Activated CD8-positive, alpha-beta memory T cell treated with anti-CD3 and anti-CD28 coated beads for 36 hours (primary cell): ENCODE data around the gene MEAF6. TPM values are rescaled to one million over a fixed set of nuclear protein-coding genes. Genes with fewer than 3 reads are reported as not detected.
"Not testable (repeated sequence)": the region's sequence is repeated elsewhere in the genome, so short reads cannot be mapped to it uniquely, and the experiment has no call there.

ENCODE experiments used
- CTCF ChIA-PET: fragments of 350-600 bp; sonication (Branson Sonifier 250); formaldehyde crosslinking; loops from one replicate; lab custom pipeline; 2021; ENCODE audit warnings: antibody characterized with exemption; lab: Charles Lee
- POLR2A ChIA-PET: fragments of 350-600 bp; sonication (Branson Sonifier 250); formaldehyde crosslinking; loops from one replicate; lab custom pipeline; 2021; ENCODE audit warnings: antibody characterized with exemption; lab: Charles Lee
- total RNA-seq, 2 experiments: library from RNA; stranded (reverse); gene quantifications; one replicate each; pipeline ENCODE4 v1.2.3, GENCODE V29; 2021

The MEAF6 gene
- total RNA-seq, 2 experiments from 2014 or later = 89.8 to 90.5 TPM

DNA sequence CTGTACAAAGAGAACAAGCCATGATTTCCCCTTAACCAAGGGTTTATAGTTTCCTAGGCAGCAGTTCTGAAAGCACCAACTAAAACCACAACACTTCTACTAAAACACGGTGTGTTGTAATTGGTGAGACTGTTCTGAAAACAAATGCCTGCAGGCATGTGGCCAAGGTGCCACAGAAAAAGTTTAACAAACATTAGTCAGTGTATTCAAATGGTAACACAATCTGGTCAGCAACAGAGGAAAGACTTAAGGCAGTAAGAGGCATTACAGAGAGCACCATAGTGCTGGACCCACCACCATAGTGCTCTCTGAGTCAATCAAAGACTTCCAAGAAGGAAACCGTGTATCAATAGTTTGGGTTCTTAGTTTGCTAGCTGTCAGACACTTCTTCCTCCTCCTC lies 22.8 kb upstream of the MEAF6 start:
- POLR2A ChIA-PET = no interaction called here
- CTCF ChIA-PET = no interaction called here

DNA sequence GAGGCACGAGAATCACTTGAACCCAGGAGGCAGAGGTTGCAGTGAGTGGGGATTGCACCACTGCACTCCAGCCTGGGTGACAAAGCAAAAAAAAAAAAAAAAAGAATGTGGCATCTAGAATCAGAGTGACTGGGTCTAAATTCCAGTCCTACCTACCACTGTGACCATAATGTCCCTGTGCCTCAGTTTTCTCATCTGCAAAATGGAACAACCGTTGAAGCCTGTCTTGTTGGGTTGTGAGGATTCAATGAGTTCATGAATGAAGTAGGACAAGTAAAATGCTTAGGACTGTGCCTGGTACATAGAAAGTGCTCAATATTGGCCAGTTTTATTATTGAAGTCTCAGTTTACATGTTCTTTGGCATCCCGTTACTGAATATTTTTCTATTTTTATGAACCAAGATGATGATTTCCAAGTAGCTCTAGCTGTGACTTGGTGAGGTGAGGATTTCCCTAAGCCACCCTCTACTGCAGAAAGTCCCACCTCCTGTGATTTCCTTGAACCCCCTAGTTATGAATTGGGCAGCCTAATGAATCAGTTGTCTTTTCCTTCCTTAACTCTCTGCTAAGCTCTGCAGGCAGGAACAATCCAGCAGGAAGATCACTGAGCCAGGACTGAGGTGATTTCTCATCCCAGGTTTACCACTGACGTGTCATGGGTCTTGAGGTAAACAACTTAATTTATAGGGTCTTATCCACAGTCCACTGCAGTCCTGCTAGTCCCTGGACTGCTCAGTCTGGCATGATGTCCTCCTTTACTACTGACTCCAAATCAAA lies 18.9 kb upstream of the MEAF6 start:
- ChIA-PET CTCF (no interaction called here), POLR2A (no interaction called here)

DNA sequence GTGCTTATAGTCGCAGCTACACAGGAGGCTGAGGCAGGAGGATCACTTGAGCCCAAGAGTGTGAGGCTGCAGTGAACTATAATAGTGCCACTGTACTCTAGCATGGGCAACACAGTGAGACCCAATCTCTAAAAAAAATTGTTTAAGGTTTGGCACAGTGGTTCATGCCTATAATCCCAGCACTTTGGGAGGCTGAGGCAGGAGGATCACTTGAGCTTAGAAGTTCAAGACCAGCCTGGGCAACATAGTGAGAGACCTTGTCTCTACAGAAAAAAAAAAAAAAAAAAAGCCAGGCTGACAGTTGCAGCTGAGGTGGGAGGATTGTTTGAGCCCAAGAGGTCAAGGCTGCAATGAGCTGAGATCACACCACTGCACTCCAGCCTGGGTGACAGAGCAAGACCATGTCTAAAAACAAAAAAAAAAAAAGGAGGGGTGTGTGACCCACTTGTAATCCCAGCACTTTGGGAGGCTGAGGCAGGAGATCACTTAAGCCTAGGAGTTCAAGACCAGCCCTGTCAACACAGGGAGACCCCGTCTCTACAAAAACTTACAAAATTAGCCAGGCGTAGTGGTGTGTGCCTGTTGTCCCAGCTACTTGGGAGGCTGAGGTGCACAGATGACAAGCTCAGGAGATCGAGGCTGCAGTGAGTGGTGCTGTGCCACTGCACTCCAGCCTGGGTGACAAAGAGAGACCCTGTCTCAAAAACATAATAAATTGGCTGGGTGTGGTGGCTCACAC lies 18.0 kb upstream of the MEAF6 start:
- POLR2A ChIA-PET = not testable (repeated sequence)
- CTCF ChIA-PET = interaction anchor here (0.7 kb wide), 1 partner anchor 1286 kb away, joined by 3 read pairs; no protein-coding TSS in a partner anchor

DNA sequence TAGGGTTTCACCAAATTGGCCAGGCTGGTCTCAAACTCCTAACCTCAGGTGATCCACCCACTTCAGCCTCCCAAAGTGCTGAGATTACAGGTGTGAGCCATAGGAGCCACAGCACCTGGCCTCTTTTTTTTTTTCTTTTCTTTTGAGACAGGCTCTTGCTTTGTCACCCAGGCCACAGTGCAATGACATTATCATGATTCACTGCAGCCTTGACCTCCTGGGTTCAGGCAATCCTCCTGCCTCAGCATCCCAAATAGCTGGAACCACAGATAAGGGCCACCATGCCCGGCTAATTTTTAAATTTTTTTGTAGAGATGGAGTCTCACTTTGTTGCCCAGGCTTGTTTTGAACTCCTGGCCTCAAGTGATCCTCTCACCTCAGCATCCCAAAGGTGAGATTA lies 15.3 kb upstream of the MEAF6 start:
- CTCF ChIA-PET, POLR2A ChIA-PET: not testable (repeated sequence)

DNA sequence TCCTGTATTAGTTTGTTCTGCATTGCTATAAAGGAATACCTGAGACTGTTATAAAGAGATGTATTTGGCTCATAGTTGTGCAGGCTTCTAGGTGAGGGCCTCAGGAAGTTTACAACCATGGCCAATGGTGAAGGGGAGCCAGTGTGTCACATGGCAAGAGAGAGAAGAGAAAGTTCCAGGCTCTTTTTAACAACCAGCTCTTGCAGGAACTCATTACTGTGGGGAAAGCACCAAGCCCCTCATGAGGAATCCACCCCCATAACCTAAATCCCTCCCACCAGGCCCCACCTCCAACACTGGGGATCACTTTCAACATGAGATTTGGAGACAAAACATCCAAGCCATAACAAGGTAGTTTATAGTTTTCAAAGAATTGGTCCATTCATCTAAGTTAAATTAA lies 5.0 kb upstream of the MEAF6 start:
- ChIA-PET POLR2A (interaction anchor here (0.8 to 1.6 kb wide), 3 partner anchors 44 to 171 kb away, joined by 3 to 8 read pairs (median 5); partner anchors contain the start of gene ZC3H12A), CTCF (no interaction called here)

DNA sequence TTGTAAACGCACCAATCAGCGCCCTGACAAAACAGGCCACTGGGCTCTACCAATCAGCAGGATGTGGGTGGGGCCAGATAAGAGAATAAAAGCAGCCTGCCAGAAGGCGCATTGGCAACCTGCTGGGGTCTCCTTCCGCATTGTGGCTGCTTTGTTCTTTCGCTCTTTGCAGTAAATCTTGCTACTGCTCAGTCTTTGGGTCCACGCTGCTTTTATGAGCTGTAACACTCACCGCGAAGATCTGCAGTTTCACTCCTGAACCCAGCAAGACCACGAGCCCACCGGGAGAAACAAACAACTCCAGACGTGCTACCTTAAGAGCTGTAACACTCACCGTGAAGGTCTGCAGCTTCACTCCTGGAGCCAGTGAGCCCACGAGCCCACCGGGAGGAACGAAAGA lies 4.4 kb upstream of the MEAF6 start:
- POLR2A ChIA-PET = interaction anchor here (0.8 to 1.6 kb wide), 4 partner anchors 32 to 171 kb away, joined by 3 to 8 read pairs (median 4); partner anchors contain the start of gene ZC3H12A
- CTCF ChIA-PET = not testable (repeated sequence)

DNA sequence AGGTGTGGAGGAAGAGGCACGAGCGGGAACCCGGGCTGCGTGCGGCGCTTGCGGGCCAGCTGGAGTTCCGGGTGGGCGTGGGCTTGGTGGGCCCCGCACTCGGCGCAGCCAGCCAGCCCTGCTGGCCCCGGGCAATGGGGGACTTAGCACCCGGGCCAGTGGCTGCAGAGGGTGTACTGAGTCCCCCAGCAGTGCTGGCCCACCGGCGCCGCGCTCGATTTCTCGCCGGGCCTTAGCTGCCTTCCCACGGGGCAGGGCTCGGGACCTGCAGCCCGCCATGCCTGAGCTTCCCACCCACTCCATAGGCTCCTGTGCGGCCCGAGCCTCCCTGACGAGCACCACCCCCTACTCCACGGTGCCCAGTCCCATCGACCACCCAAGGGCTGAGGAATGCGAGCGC lies 3.7 kb upstream of the MEAF6 start:
- POLR2A ChIA-PET = interaction anchor here (1.3 kb wide), 1 partner anchor 43 kb away, joined by 8 read pairs; the partner anchor contains the start of gene ZC3H12A
- CTCF ChIA-PET = not testable (repeated sequence)

DNA sequence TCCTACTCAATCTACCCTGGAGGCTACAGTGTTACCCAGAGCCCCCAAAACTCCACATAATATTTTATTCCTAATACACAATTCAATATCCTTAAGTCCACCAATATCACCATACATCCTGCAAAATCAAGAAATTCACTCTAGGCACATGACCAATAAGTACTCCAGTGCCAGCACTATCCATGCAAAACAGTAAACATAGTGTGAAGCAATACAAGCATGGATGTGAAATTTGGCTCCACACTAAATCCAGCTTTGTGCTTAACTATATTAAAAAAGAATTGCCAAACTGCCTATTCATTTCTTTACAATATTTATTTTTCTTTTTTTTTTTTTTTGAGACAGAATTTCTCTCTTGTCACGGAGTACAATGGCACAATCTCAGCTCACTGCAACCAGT lies 3.0 kb upstream of the MEAF6 start:
- POLR2A ChIA-PET = no interaction called here

DNA sequence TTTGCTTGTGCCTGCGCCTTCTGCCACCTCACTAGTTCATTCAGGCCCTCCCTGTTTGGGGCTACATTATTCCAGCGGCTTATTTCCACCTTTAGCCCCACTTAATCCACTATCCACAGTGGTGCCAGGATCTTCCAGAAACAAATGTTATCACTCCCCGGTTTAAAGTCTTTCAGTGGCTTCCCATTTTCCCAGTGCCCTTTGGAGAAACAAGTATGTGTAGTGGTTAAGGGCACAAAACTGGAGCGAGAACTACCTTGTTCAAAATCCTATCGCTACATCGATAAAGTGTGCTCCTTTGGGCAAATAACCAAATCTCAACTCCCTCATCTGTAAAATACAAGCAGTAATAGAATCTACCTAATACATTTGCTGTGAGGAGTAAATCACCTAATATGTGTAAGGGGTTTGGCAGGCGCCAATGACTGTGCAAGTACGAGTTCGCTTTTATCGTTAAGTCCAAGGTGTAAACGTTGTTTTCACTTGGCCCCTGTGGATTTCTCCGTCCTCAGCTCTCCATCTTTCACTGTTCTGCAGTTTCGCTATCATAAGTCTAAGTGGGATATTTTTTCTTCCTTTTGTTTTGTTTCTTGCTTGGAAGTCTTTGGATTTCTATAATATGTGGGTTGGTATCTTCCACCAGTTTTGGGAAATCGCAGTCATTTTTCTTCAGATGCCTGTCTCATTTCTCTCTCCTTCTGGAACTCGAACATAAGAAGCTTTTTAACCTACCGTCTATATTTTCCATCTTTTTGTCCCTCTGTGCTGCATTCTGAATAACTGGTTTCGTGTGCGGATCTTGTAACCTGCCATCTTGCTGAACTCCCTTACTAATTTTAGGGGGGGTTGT lies 844 bp upstream of the MEAF6 start:
- ChIA-PET CTCF (interaction anchor here (1.0 to 1.9 kb wide), 2 partner anchors 40 to 57 kb away, joined by 3 to 7 read pairs; no protein-coding TSS in a partner anchor), POLR2A (interaction anchor here (0.5 to 1.7 kb wide), 5 partner anchors 28 to 42 kb away, joined by 5 to 9 read pairs (median 5); no protein-coding TSS in a partner anchor)

More for the DNA sequence above, 3.0 kb upstream of the MEAF6 start:
- CTCF ChIA-PET = no interaction called here

DNA sequence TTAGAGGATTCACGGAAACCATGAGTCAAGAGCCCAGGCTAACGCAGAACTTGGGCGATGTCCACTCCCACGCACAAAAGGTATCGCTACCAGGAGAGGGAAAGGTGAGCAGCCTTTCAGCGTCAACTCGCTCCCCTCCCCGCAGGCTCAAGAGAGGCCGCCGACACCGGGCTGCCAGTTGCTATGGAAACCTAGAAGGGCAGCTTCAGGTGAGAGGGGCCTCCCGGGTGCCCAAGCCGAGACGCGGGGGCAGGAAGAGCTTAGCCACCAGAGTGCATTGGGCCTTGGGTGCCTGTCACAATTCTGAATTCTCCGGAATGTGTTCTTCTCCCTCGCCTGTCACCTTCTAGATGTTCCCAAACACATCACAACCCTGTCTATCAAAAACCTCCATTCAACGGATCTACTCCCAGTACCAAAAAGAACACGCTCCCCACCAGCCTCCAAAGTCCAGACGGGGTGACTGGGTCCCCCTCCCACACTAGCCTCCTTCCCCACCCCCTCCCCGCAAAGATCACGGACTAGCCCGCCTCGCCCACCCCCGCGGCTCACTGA lies 694 bp downstream of the MEAF6 start:
- ChIA-PET POLR2A (interaction anchor here (0.6 to 1.7 kb wide), 6 partner anchors 11 to 40 kb away, joined by 3 to 9 read pairs (median 4); no protein-coding TSS in a partner anchor), CTCF (interaction anchor here (0.6 to 1.9 kb wide), 7 partner anchors 17 to 682 kb away, joined by 3 to 7 read pairs (median 3); no protein-coding TSS in a partner anchor)

DNA sequence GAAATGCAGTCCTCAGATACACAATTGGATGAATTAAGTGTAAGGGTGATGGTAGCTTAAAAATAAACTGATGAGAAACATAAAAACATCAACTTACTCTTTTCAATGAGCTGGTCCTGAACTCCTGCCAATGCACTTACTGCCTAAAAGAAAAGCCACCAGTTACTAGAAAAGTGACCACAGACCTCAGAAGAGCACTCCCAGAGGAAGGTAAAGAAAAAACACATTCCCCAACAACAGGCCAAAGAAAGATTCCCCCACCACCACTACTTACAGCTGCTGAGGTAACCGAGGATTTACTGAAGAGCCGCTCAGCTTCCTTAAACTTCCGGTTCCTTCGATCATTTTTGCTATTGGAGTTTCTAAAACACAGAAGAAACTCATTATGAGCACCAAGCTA lies 5.4 kb downstream of the MEAF6 start:
- ChIA-PET POLR2A (no interaction called here), CTCF (interaction anchor here (1.6 kb wide), 1 partner anchor 22 kb away, joined by 5 read pairs; no protein-coding TSS in a partner anchor)

DNA sequence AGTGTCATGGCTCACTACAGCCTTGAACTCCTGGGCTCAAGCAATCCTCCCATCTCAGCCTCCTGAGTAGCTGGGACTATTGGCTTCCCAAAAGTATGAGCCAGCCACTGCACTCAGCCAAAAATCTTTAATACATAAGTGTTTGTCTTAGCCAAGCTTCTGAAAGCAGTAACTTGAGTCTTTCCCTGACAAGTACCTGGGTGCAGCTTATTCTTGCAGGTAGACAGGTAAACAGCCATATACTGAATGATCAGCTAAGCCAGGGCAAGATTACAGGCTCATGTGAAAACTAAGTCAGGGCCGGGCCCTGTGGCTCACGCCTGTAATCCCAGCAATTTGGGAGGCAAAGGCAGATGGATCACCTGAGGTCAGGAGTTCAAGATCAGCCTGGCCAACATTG lies 7.8 kb downstream of the MEAF6 start:
- POLR2A ChIA-PET = interaction anchor here (0.6 to 0.7 kb wide), 2 partner anchors 18 to 70 kb away, joined by 3 to 4 read pairs; no protein-coding TSS in a partner anchor
- CTCF ChIA-PET = interaction anchor here (0.6 kb wide), 1 partner anchor 353 kb away, joined by 3 read pairs; no protein-coding TSS in a partner anchor

DNA sequence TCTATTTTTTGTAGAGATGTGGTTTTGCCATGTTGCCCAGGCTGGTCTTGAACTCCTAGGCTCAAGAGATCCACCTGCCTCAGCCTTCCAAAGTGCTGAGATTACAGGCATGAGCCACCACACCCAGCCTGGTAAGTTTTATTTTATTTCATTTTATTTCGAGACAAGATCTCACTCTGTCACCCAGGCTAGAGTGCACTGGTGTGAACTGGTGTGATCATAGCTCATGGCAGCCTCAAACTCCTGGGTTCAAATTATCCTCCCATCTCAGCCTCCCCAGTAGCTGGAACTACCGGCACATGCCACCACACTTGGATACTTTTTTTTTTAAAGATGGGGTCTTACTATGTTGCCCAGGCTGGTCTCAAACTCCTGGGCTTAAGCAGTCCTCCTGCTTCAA lies 11.8 kb downstream of the MEAF6 start:
- CTCF ChIA-PET = interaction anchor here (0.7 to 2.0 kb wide), 4 partner anchors 15 to 179 kb away, joined by 3 to 6 read pairs (median 4); no protein-coding TSS in a partner anchor
- POLR2A ChIA-PET = interaction anchor here (0.6 to 0.7 kb wide), 2 partner anchors 16 to 18 kb away, joined by 3 to 8 read pairs; no protein-coding TSS in a partner anchor

DNA sequence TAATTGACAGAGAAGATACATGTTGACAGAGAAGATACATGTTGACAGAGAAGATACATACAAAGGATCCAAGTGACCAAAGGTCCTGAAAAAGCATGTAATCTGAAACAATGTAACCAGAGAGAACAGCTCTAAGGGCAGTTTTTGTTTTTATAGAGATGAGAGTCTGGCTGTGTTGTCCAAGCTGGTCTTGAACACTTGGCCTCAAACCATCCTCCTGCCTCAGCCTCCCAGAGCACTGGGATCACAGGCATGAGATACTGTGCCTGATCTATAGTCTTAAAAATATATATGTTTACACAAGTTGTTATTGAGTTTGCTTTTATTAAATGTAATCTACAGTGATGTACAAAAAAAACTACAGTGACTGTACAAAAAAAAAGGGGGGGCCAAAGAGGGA lies 12.5 kb downstream of the MEAF6 start:
- ChIA-PET POLR2A (interaction anchor here (0.6 kb wide), 1 partner anchor 523 kb away, joined by 6 read pairs; no protein-coding TSS in a partner anchor), CTCF (interaction anchor here (1.1 to 2.0 kb wide), 2 partner anchors 15 to 52 kb away, joined by 3 to 6 read pairs; no protein-coding TSS in a partner anchor)

DNA sequence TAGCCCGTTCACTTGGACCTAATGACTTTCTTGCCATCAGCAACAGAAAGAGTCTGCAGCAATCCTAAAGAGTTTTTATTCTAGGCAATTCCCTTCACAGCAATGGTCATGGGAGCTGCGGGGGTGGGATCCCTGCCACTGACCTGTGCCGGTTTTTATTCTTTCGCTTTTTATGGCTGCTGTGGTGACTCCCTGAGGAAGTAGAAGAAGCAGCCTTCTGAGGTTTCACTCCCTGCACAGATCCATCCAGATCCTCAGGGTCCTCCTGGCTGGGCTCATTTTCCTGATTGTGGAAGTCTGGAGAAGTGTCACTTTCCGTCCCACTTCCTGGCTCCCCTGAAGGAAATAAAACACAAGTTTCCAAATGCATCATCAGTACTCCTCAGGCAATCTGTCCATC lies 12.9 kb downstream of the MEAF6 start:
- CTCF ChIA-PET = interaction anchor here (1.1 kb wide), 1 partner anchor 51 kb away, joined by 3 read pairs; no protein-coding TSS in a partner anchor
- POLR2A ChIA-PET = no interaction called here

DNA sequence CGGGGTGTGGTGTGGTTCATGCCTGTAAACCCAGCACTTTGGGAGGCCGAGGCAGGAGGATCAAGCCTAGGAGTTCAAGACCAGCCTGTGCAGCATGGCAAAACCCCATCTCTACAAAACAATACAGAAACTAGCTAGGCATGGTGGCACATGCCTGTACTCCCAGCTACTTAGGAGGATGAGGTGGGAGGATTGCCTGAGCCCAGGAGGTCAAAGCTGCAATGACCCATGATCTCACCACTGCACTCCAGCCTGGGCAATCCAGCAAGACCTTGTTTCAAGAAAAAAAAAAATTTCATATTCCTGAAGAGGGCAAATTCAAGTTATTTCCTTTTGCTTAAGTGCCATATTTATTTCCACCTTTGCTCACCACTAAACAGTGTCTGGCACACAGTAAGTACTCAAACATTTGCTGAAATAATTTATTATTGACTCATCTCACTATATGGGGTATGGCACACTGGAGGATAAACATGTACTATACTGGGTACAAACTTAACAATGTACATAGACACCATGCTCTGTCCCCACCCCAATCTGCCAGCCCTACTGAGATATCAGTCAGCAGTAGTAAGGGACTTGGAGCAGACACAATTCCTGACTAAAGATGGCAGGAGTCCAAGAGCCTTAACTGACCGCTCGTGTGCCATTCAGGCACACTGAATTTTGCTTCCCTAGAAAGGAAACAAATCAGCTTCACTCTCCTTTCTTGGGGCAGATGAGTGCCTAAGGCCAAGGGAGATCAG lies 15.5 kb downstream of the MEAF6 start:
- CTCF ChIA-PET = interaction anchor here (2.6 kb wide), 1 partner anchor 11 kb away, joined by 9 read pairs; no protein-coding TSS in a partner anchor

DNA sequence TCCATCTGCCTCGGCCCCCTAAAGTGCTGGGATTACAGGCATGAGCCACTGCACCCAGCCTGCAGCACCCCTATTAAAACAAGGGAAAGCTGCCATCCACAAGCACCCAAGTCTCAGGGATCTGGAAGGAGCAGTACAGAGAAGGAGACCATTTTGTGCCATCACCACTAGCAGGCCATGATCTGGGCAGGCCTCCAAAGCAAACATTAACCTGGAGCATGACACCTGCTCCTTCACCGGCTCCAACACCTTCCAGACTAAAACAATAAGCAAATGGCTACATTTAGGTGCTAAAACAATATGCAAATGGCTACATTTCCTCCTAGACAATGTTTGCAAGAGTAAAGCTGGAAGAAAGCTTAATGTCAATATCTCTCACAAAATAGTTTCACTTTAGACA lies 16.7 kb downstream of the MEAF6 start:
- ChIA-PET POLR2A (no interaction called here), CTCF (interaction anchor here (3.3 kb wide), 1 partner anchor 11 kb away, joined by 11 read pairs; no protein-coding TSS in a partner anchor)

More for the DNA sequence above, 15.5 kb downstream of the MEAF6 start:
- POLR2A ChIA-PET = interaction anchor here (0.9 kb wide), 1 partner anchor 15 kb away, joined by 3 read pairs; the partner anchor contains the start of gene MEAF6
